Trophoblast cell (in vitro differentiated cells and primary cell): ENCODE data around the gene LMF1.
A peak's percentile ranks its signal among the peaks of the same experiment; 100 is the strongest.

Source experiments
- DNase-seq, 2 donors: peaks; one replicate each; pipeline ENCODE4 v3.0.0-alpha.2; 2016
- H2AFZ ChIP-seq: 2 replicates; pipeline ENCODE4 v1.6.1; 2013; ENCODE audit warnings: low read length, moderate library complexity, mild to moderate bottlenecking; ENCODE audit not compliant: insufficient read depth, poor library complexity
- H2AK5ac ChIP-seq: 2 replicates; pipeline ENCODE4 v1.6.1; 2013; ENCODE audit warnings: mild to moderate bottlenecking, low read length
- H2BK120ac ChIP-seq: 2 replicates; pipeline ENCODE4 v1.6.1; 2013; ENCODE audit warnings: low read length, mild to moderate bottlenecking, moderate library complexity; ENCODE audit not compliant: insufficient read depth, poor library complexity
- H2BK12ac ChIP-seq: 2 replicates; pipeline ENCODE4 v1.6.1; 2013; ENCODE audit warnings: mild to moderate bottlenecking, low read length, moderate library complexity
- H2BK5ac ChIP-seq: 2 replicates; pipeline ENCODE4 v1.6.1; 2013; ENCODE audit warnings: low read length, low read depth, moderate library complexity, mild to moderate bottlenecking; ENCODE audit not compliant: poor library complexity
- H3K14ac ChIP-seq: 2 replicates; pipeline ENCODE4 v1.6.1; 2013; ENCODE audit warnings: mild to moderate bottlenecking, low read length
- H3K18ac ChIP-seq: 2 replicates; pipeline ENCODE4 v1.6.1; 2013; ENCODE audit warnings: mild to moderate bottlenecking, low read length
- H3K23ac ChIP-seq: 2 replicates; pipeline ENCODE4 v1.6.1; 2013; ENCODE audit warnings: low read length
- H3K27ac ChIP-seq: 2 replicates; pipeline ENCODE4 v1.5.1; 2013; ENCODE audit warnings: low read depth, mild to moderate bottlenecking, inconsistent platforms, low read length, moderate library complexity
- H3K27me3 ChIP-seq: 2 replicates; pipeline ENCODE4 v1.6.1; 2013; ENCODE audit warnings: inconsistent platforms, mild to moderate bottlenecking, low read length, moderate library complexity; ENCODE audit not compliant: insufficient read depth
- H3K36me3 ChIP-seq, 2 experiments: 1 replicate in 1 of 2; 2 replicates in 1 of 2; pipeline ENCODE4 v1.6.1; 2013; ENCODE audit warnings: low read length in 2 of 2, mild to moderate bottlenecking in 2 of 2, moderate library complexity in 1 of 2; ENCODE audit not compliant: insufficient read depth in 2 of 2, control insufficient read depth in 1 of 2
- H3K4ac ChIP-seq: 2 replicates; pipeline ENCODE4 v1.6.1; 2013; ENCODE audit warnings: low read depth, mild to moderate bottlenecking, low read length, moderate library complexity
- H3K4me1 ChIP-seq, 2 experiments: 1 replicate in 1 of 2; 2 replicates in 1 of 2; pipeline ENCODE4 v1.6.1; 2013; ENCODE audit warnings: low read length in 2 of 2, mild to moderate bottlenecking in 2 of 2, moderate library complexity in 1 of 2; ENCODE audit not compliant: insufficient read depth in 2 of 2, control insufficient read depth in 1 of 2
- H3K4me2 ChIP-seq: 2 replicates; pipeline ENCODE4 v1.6.1; 2013; ENCODE audit warnings: inconsistent platforms, mild to moderate bottlenecking, low read length, moderate library complexity
- H3K4me3 ChIP-seq: 2 replicates; pipeline ENCODE4 v1.5.1; 2013; ENCODE audit warnings: mild to moderate bottlenecking, low read depth, low read length, inconsistent platforms
- H3K79me1 ChIP-seq: one replicate; pipeline ENCODE4 v1.6.1; 2013; ENCODE audit warnings: low read length
- H3K79me2 ChIP-seq: 2 replicates; pipeline ENCODE4 v1.6.1; 2013; ENCODE audit warnings: low read length, mild to moderate bottlenecking; ENCODE audit not compliant: control insufficient read depth, insufficient read depth, poor library complexity
- H3K9ac ChIP-seq: 2 replicates; pipeline ENCODE4 v1.6.1; 2013; ENCODE audit warnings: mild to moderate bottlenecking, low read length
- H3K9me3 ChIP-seq: 2 replicates; pipeline ENCODE4 v1.6.1; 2013; ENCODE audit warnings: low read depth, mild to moderate bottlenecking, control low read depth, inconsistent platforms, low read length; ENCODE audit not compliant: insufficient read depth
- H4K12ac ChIP-seq: 2 replicates; pipeline ENCODE4 v1.6.1; 2013; ENCODE audit warnings: low read depth, mild to moderate bottlenecking, low read length, moderate library complexity
- H4K8ac ChIP-seq: 2 replicates; pipeline ENCODE4 v1.6.1; 2013; ENCODE audit warnings: low read depth, mild to moderate bottlenecking, low read length, moderate library complexity
- H4K91ac ChIP-seq: one replicate; pipeline ENCODE4 v1.6.1; 2013; ENCODE audit warnings: low read depth, mild to moderate bottlenecking, low read length, moderate library complexity
- WGBS: extraction: QIAGEN DNeasy Blood & Tissue Kit; methylation state at CpG from one replicate; pipeline ENCODE4 v1.1.7; 2013; ENCODE audit warnings: missing lambda C conversion rate; ENCODE audit not compliant: insufficient read length, insufficient coverage; ENCODE audit errors: extremely low coverage; 5-methylcytosine and 5-hydroxymethylcytosine counted together

The LMF1 gene

GRCh38 chr16:932831-933330, 37.9 kb downstream of the LMF1 start:
- Histone ChIP-seq H3K79me2 (no peaks in the 10 kb centered on the region), H3K18ac (no peak overlapping the region), H2BK12ac (no peak overlapping the region), H3K9me3 (peaks cover 25% of the 10 kb centered on the region), H3K23ac (no peak overlapping the region), H2BK5ac (no peak overlapping the region), H3K4ac (no peak overlapping the region), H3K36me3 (peaks cover 3 to 6% of the 10 kb centered on the region in 2 experiments), H3K79me1 (no peaks in the 10 kb centered on the region), H2AFZ (no peak overlapping the region), H3K27ac (no peak overlapping the region), H3K4me3 (no peak overlapping the region), H2AK5ac (no peak overlapping the region), H3K27me3 (no peaks in the 10 kb centered on the region), H3K4me1 (no peaks in the 10 kb centered on the region), H4K8ac (no peak overlapping the region), H3K4me2 (no peak overlapping the region), H3K9ac (no peak overlapping the region), H4K91ac (no peak overlapping the region), H3K14ac (no peak overlapping the region), H2BK120ac (no peak overlapping the region), H4K12ac (no peak overlapping the region)
- peak in 1 of 2 donors; percentile 76 for DNase-seq
- WGBS: no CpG with 5 or more reads among the region's 21 CpGs

- Histone ChIP-seq H4K91ac (no peak overlapping the region), H3K79me2 (no peaks in the 10 kb centered on the region), H3K4me3 (no peak overlapping the region), H3K4me1 (no peaks in the 10 kb centered on the region), H3K14ac (no peak overlapping the region), H3K9ac (no peak overlapping the region), H4K8ac (no peak overlapping the region), H3K27ac (no peak overlapping the region), H2BK120ac (no peak overlapping the region), H3K18ac (no peak overlapping the region), H3K4me2 (no peak overlapping the region), H3K23ac (no peak overlapping the region), H2BK5ac (no peak overlapping the region), H3K4ac (no peak overlapping the region), H3K79me1 (no peaks in the 10 kb centered on the region), H3K27me3 (no peaks in the 10 kb centered on the region), H2AFZ (no peak overlapping the region), H2BK12ac (no peak overlapping the region), H4K12ac (no peak overlapping the region), H2AK5ac (no peak overlapping the region), H3K9me3 (peaks cover 34% of the 10 kb centered on the region), H3K36me3 (peaks cover 3 to 6% of the 10 kb centered on the region in 2 experiments)
- no CpG with 5 or more reads among the region's 44 CpGs for WGBS
- DNase-seq: peak in 1 of 2 donors; percentile 12
Measured at GRCh38 chr16:931626-932500, 38.9 kb downstream of the LMF1 start.

GRCh38 chr16:931171-931570, 39.6 kb downstream of the LMF1 start:
- Histone ChIP-seq H3K4me3 (no peak overlapping the region), H2BK120ac (no peak overlapping the region), H3K27me3 (no peaks in the 10 kb centered on the region), H2AFZ (no peak overlapping the region), H3K4me2 (no peak overlapping the region), H3K79me2 (no peaks in the 10 kb centered on the region), H3K27ac (no peak overlapping the region), H2BK5ac (no peak overlapping the region), H4K12ac (no peak overlapping the region), H3K9ac (no peak overlapping the region), H3K9me3 (peaks cover 37% of the 10 kb centered on the region), H4K8ac (no peak overlapping the region), H3K36me3 (peaks cover 3 to 8% of the 10 kb centered on the region in 2 experiments), H4K91ac (no peak overlapping the region), H3K4ac (no peak overlapping the region), H2BK12ac (no peak overlapping the region), H3K4me1 (no peaks in the 10 kb centered on the region), H3K14ac (no peak overlapping the region), H3K18ac (no peak overlapping the region), H3K23ac (no peak overlapping the region), H2AK5ac (no peak overlapping the region), H3K79me1 (no peaks in the 10 kb centered on the region)
- DNase-seq: no peak
- WGBS: no CpG with 5 or more reads among the region's 21 CpGs

GRCh38 chr16:930511-930910, 40.3 kb downstream of the LMF1 start:
- no peak overlapping the region for H3K14ac ChIP-seq
- WGBS: no CpG with 5 or more reads among the region's 17 CpGs
- peaks cover 42% of the 10 kb centered on the region for H3K9me3 ChIP-seq
- H3K79me1 ChIP-seq: no peaks in the 10 kb centered on the region
- no peak overlapping the region for H3K4me2 ChIP-seq
- no peak overlapping the region for H3K23ac ChIP-seq
- H3K4ac ChIP-seq: no peak overlapping the region
- no peak overlapping the region for H2BK120ac ChIP-seq
- H3K4me3 ChIP-seq: no peak overlapping the region
- no peak overlapping the region for H2AFZ ChIP-seq
- H2AK5ac ChIP-seq: no peak overlapping the region
- H2BK12ac ChIP-seq: no peak overlapping the region
- no peak for DNase-seq
- no peaks in the 10 kb centered on the region for H3K79me2 ChIP-seq
- H3K36me3 ChIP-seq: peaks cover 3 to 11% of the 10 kb centered on the region in 2 experiments
- H4K12ac ChIP-seq: no peak overlapping the region
- no peaks in the 10 kb centered on the region for H3K4me1 ChIP-seq
- no peak overlapping the region for H3K18ac ChIP-seq
- no peak overlapping the region for H3K27ac ChIP-seq
- no peak overlapping the region for H3K9ac ChIP-seq
- H3K27me3 ChIP-seq: no peaks in the 10 kb centered on the region
- no peak overlapping the region for H4K8ac ChIP-seq
- no peak overlapping the region for H4K91ac ChIP-seq
- H2BK5ac ChIP-seq: no peak overlapping the region
